Stimulated activated CD8-positive, alpha-beta memory T cell treated with anti-CD3 and anti-CD28 coated beads, Interleukin-2, amount 100 ng/mL, for 1 hour (primary cell): Measurements from ENCODE around the gene ABLIM1.

Experiments
- DNase-seq, 2 donors: peaks; one replicate each; pipeline ENCODE4 v3.0.0-alpha.2; 2020; ENCODE audit warnings: low read depth in 2 of 2

ABLIM1 gene

DNA sequence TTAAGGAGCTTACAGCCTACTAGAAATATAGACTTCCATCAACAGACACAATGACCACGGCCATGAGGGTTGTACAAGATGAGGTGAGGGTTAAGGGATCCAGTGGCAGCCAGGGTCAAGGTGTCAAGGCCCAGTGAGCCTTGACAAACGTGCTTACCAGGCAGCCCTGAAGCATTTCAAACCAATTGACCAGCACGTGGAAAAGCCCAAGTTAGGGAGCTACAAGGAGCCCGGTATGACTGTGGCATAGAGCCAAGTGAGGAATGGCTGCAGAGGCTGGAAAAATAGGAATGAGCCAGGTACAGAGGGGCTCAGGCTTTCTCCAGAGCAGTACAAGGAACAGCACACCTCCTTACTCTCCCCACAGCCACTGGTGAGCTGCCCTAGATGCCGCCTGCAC is 266.5 kb downstream of the ABLIM1 start:
- DNase-seq = no peak

DNA sequence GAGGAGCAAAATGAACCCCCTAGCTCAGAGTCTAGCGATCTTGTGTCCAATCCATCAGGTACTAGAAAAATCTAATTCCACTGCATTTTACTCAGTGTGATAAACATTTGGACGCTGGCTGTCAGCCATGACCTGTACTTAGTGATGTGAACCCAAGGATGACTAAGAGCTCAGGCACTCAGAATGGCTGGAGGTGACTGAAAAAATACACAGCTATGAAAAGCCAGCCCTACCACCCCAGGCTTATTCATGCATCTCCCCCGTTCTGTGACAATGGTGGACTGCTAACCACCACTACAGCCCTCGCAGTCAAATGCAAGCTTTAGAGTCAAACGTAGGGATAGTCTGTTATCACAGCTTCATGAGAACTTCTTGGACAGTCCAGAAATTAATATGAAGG is 268.6 kb downstream of the ABLIM1 start:
- DNase-seq = no peak

- DNase-seq = no peak
Measured at GRCh38 chr10:114388275-114388674, 269.8 kb downstream of the ABLIM1 start.

DNA sequence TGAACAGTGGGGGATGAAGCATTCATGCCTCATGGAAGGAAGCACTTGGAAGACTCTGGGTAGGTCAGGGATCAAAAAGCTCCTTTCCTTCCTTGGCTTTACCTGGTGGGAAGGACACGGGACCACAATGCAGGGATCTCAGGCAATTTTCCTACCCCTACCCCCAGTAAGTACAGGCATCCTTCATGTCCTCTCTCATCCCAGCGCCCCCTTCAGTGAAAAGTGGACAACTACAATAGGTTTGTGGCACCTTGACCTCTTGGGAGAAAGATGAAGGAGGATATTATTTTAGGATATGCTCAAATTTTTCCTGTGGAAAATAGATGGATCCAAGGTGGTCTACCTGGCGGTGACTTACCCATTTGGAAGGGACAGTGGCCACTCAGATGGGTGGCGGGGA is 270.3 kb downstream of the ABLIM1 start:
- no peak for DNase-seq

DNA sequence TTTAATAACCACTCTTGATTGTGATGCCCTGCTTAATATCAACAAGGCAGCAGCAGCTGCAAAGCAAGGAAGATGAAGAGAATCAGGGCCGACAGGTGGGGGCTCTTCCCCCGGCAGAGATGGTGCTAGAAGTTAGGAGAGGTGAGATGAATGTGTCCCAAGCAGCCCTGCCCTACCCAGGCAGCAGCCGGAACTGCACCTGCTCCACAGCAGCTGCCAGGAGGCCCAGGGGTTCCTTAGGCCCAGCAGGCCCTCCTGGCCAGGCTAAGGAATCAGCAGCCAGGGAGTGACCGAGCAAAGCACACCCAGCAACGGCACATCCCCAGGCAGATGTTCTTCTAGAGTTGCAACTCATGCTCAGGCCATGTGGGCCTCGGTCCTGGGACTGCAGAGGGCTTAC is 271.6 kb downstream of the ABLIM1 start:
- no peak for DNase-seq

- no peak for DNase-seq
Measured at GRCh38 chr10:114385557-114385956, 272.5 kb downstream of the ABLIM1 start.

DNA sequence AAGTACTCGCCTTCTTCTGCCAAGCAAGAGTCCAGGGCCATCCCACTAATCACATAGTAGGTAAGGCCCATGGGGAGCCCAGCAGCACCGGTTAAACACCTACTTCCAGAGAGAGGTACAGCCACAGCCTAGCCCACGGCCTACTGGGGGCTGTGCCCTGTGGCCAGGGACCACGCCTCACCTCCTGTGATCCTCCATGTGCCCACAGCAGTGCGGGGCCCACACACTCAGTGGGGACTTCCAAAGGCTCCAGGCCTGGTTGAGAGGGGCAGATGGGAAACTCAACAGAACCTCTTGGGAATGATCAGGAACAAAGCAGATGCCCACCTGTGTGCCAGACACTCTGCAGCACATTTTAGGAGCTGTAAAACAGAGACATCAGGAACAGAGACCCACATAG is 273.5 kb downstream of the ABLIM1 start:
- no peak for DNase-seq

DNA sequence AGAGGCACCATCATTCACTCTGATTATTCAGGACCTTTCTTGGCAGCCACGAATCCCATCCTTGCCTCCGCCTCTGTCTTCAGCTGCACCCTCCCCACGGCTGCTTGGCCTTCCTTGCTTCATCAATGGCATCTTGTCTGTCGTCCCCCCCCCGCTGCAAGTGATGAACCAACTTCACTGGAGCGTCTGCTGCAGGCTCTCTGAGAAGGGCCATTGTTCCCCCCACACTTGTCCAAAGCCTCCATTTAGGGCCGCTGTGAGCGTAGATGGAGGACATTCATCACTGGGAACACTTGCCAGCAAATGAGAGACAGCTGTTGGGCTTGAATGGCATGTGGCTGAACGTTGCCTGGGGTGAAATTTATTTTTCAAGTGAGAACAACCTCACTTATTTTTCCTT is 273.9 kb downstream of the ABLIM1 start:
- no peak for DNase-seq
